SK-N-MC (cell line): Measurements from ENCODE around the gene PTPRN2.

ENCODE experiments used
- EZH2 ChIP-seq: fragments of 200-600 bp; sonication (generic); IDR thresholded peaks from one replicate; pipeline ENCODE4 v1.6.1; 2017; ENCODE audit warnings: antibody characterized with exemption
- POLR2AphosphoS5 ChIP-seq: IDR thresholded peaks from 2 replicates; pipeline ENCODE4 v1.6.1; 2012; ENCODE audit warnings: mild to moderate bottlenecking, low read depth, low read length, borderline replicate concordance

GRCh38 chr7:157772486-157773130, 815.0 kb downstream of the PTPRN2 start:
- TF ChIP-seq POLR2AphosphoS5 (no peak), EZH2 (no peak)
